Nephron (organoid): ENCODE measurements around the gene ZNF140.

Experiments used
- H3K27ac Mint-ChIP-seq, 3 experiments: 2 replicates each; pipeline ENCODE4 v1.8.0; 2020; ENCODE audit warnings: mixed read lengths in 3 of 3, mild to moderate bottlenecking in 2 of 3, moderate library complexity in 1 of 3
- H3K27me3 Mint-ChIP-seq: 2 replicates; pipeline ENCODE4 v1.8.0; 2021; ENCODE audit warnings: low read depth, mild to moderate bottlenecking, moderate library complexity, mixed read lengths
- H3K36me3 Mint-ChIP-seq: 2 replicates; pipeline ENCODE4 v1.8.0; 2020; ENCODE audit warnings: low read depth, mixed read lengths
- H3K4me1 Mint-ChIP-seq: 2 replicates; pipeline ENCODE4 v1.8.0; 2020; ENCODE audit warnings: mixed read lengths
- H3K4me3 Mint-ChIP-seq, 3 experiments: 2 replicates each; pipeline ENCODE4 v1.8.0; 2020; ENCODE audit warnings: mild to moderate bottlenecking in 3 of 3, mixed read lengths in 3 of 3, moderate library complexity in 2 of 3
- H3K9me3 Mint-ChIP-seq: 2 replicates; pipeline ENCODE4 v1.8.0; 2020; ENCODE audit warnings: mixed read lengths
- CTCF ChIP-seq, 3 experiments: fragments of 200-600 bp; sonication (generic); IDR thresholded peaks; one replicate each; pipeline ENCODE4 v1.5.0; 2021; ENCODE audit warnings: antibody characterized with exemption in 3 of 3; ENCODE audit not compliant: unreplicated experiment in 3 of 3

ZNF140 gene

GRCh38 chr12:133135747-133136146 lies 55.0 kb downstream of the ZNF140 start:
- Mint-ChIP-seq H3K27me3 (no peaks in the 10 kb centered on the region), H3K27ac (no peak overlapping the region), H3K9me3 (peaks cover 79% of the 10 kb centered on the region), H3K36me3 (peaks cover 100% of the 10 kb centered on the region), H3K4me1 (peaks cover 5% of the 10 kb centered on the region), H3K4me3 (no peak overlapping the region)
- no peak for TF ChIP-seq CTCF (IDR thresholded peaks at IDR 0.05; ENCODE audit: unreplicated experiment in 3 of 3)

GRCh38 chr12:133145981-133146380 lies 65.3 kb downstream of the ZNF140 start:
- H3K27ac Mint-ChIP-seq = no peak overlapping the region
- no peaks in the 10 kb centered on the region for H3K27me3 Mint-ChIP-seq
- peaks cover 72% of the 10 kb centered on the region for H3K9me3 Mint-ChIP-seq
- no peak overlapping the region for H3K4me3 Mint-ChIP-seq
- H3K4me1 Mint-ChIP-seq = no peaks in the 10 kb centered on the region
- no peak for TF ChIP-seq CTCF (IDR thresholded peaks at IDR 0.05; ENCODE audit: unreplicated experiment in 3 of 3)
- H3K36me3 Mint-ChIP-seq = peaks cover 99% of the 10 kb centered on the region

GRCh38 chr12:133156125-133156690 lies 75.5 kb downstream of the ZNF140 start:
- Mint-ChIP-seq H3K27me3 (no peaks in the 10 kb centered on the region), H3K36me3 (peaks cover 95% of the 10 kb centered on the region)

More at GRCh38 chr12:133156125-133156690, 75.5 kb downstream of the ZNF140 start:
- H3K27ac Mint-ChIP-seq = no peak overlapping the region
- no peaks in the 10 kb centered on the region for H3K4me1 Mint-ChIP-seq
- TF ChIP-seq CTCF (IDR thresholded peaks at IDR 0.05; ENCODE audit: unreplicated experiment in 3 of 3) = no peak
- peaks cover 90% of the 10 kb centered on the region for H3K9me3 Mint-ChIP-seq
- H3K4me3 Mint-ChIP-seq = no peak overlapping the region
